Measurements from ENCODE around the gene PCYT2. TPM values are rescaled to one million over a fixed set of nuclear protein-coding genes. Genes with fewer than 3 reads are reported as not detected.
"Not testable (repeated sequence)": the region's sequence is repeated elsewhere in the genome, so short reads cannot be mapped to it uniquely, and the experiment has no call there.

The PCYT2 gene
- total and polyA plus RNA-seq, 8 donors, result 9.0 to 35.3 (median 17.7) TPM

GRCh38 chr17:81918832-81919545, 7.8 kb upstream of the PCYT2 start:
- 73 to 80% methylated on average over 14 to 15 of the region's 15 CpGs for WGBS, 2 donors
- FAIRE-seq, result no peak
- peak in 1 of 4 donors; percentile 1 for ATAC-seq
- H3K9me3 ChIP-seq, result no peaks in the 10 kb centered on the region
- H3K27ac ChIP-seq, result no peak overlapping the region
- intact Hi-C loops (cut with DNase I), result no loop called here
- no peaks in the 10 kb centered on the region for H3K27me3 ChIP-seq
- no peak for TF ChIP-seq CTCF (IDR thresholded peaks at IDR 0.05)
- peak in 1 of 6 donors; percentile 57 for DNase-seq
- H3K36me3 ChIP-seq, result peaks cover 0 to 17% (median 4%) of the 10 kb centered on the region in 3 donors
- no peak overlapping the region for H3K4me3 ChIP-seq
- peaks cover 10 to 29% (median 14%) of the 10 kb centered on the region in 3 donors for H3K4me1 ChIP-seq

- FAIRE-seq; H3K9me3 ChIP-seq; intact Hi-C loops (cut with DNase I); H3K27me3 ChIP-seq: not testable (repeated sequence)
- peaks cover 0 to 24% (median 11%) of the 10 kb centered on the region in 3 donors for H3K36me3 ChIP-seq
- H3K4me1 ChIP-seq, result peaks cover 5 to 22% (median 9%) of the 10 kb centered on the region in 3 donors
- WGBS, 2 donors, result 20 to 23% methylated on average over 9 of the region's 9 CpGs
- peak overlapping the region in 2 of 4 donors; percentile 54 to 55 for H3K27ac ChIP-seq
- peak overlapping the region in 3 of 4 donors; percentile 89 to 95 (median 93) for H3K4me3 ChIP-seq
- DNase-seq (peak in 1 of 6 donors; percentile 50), ATAC-seq (peak; percentile 10 to 42 (median 36))
Observed at GRCh38 chr17:81918333-81918669, 7.1 kb upstream of the PCYT2 start.

- peak within 1 kb of the TSS; percentile 88 to 95 (median 91) for H3K4me3 ChIP-seq
- H3K4me1 ChIP-seq, result peaks cover 5 to 16% (median 8%) of the 10 kb centered on the region in 3 donors
- no peaks in the 10 kb centered on the region for H3K9me3 ChIP-seq
- H3K27me3 ChIP-seq, result no peaks in the 10 kb centered on the region
- peaks cover 0 to 24% (median 15%) of the 10 kb centered on the region in 3 donors for H3K36me3 ChIP-seq
- peak within 1 kb of the TSS; percentile 42 to 65 (median 54) for H3K27ac ChIP-seq
- intact Hi-C loops (cut with DNase I), result no loop called here
- ATAC-seq, result peak; percentile 87 to 89 (median 88)
- WGBS, 2 donors, result 0 to 1% methylated on average over 58 to 94 of the region's 94 CpGs
- FAIRE-seq, result no peak
- no peak for TF ChIP-seq CTCF (IDR thresholded peaks at IDR 0.05)
- peak; percentile 70 to 94 (median 82) for DNase-seq
Observed at GRCh38 chr17:81917565-81918332, 6.5 kb upstream of the PCYT2 start, which contains the start of gene SIRT7. TSS of gene SIRT7 (minus strand) at chr17:81918176. CDS start at chr17:81918131, 45 bp downstream.

GRCh38 chr17:81916234-81917001, 5.2 kb upstream of the PCYT2 start:
- H3K36me3 ChIP-seq, result peaks cover 0 to 19% (median 15%) of the 10 kb centered on the region in 3 donors
- FAIRE-seq, result no peak
- H3K9me3 ChIP-seq, result no peaks in the 10 kb centered on the region
- TF ChIP-seq CTCF (IDR thresholded peaks at IDR 0.05), result no peak
- WGBS, 2 donors, result 73 to 77% methylated on average over 20 to 21 of the region's 21 CpGs
- H3K27ac ChIP-seq, result no peak overlapping the region
- no peaks in the 10 kb centered on the region for H3K27me3 ChIP-seq
- peak overlapping the region in 2 of 4 donors; percentile 93 to 95 for H3K4me3 ChIP-seq
- peaks cover 5 to 20% (median 13%) of the 10 kb centered on the region in 3 donors for H3K4me1 ChIP-seq
- intact Hi-C loops (cut with DNase I), result no loop called here
- ATAC-seq, result no peak
- no peak for DNase-seq

GRCh38 chr17:81915331-81915730, 4.1 kb upstream of the PCYT2 start:
- intact Hi-C loops (cut with DNase I), result no loop called here
- no peak for FAIRE-seq
- Histone ChIP-seq H3K4me1 (peaks cover 7 to 22% (median 14%) of the 10 kb centered on the region in 3 donors), H3K27ac (no peak overlapping the region), H3K27me3 (no peaks in the 10 kb centered on the region), H3K4me3 (no peak overlapping the region), H3K9me3 (no peaks in the 10 kb centered on the region), H3K36me3 (peaks cover 0 to 19% (median 15%) of the 10 kb centered on the region in 3 donors)
- no peak for TF ChIP-seq CTCF (IDR thresholded peaks at IDR 0.05)
- 84 to 87% methylated on average over 12 of the region's 12 CpGs for WGBS, 2 donors
- no peak for DNase-seq
- ATAC-seq, result no peak
